Neuronal stem cell (in vitro differentiated cells): Measurements from ENCODE around the gene SULT1E1. TPM values are rescaled to one million over a fixed set of nuclear protein-coding genes. Genes with fewer than 3 reads are reported as not detected.

ENCODE experiments used
- DNase-seq: peaks from one replicate; pipeline ENCODE4 v3.0.0-alpha.2; 2013; ENCODE audit warnings: low spot score
- H2AFZ ChIP-seq: one replicate; pipeline ENCODE4 v1.6.1; 2013; ENCODE audit warnings: mild to moderate bottlenecking, low read length, inconsistent platforms
- H2AK5ac ChIP-seq: 2 replicates; pipeline ENCODE4 v1.6.1; 2013; ENCODE audit warnings: low read depth, mild to moderate bottlenecking, inconsistent platforms, low read length, moderate library complexity, mixed read lengths
- H2BK120ac ChIP-seq: 2 replicates; pipeline ENCODE4 v1.6.1; 2013; ENCODE audit warnings: low read depth, mild to moderate bottlenecking, inconsistent platforms, low read length, moderate library complexity, mixed read lengths
- H2BK12ac ChIP-seq: one replicate; pipeline ENCODE4 v1.6.1; 2013; ENCODE audit warnings: low read length, inconsistent platforms
- H2BK15ac ChIP-seq: 2 replicates; pipeline ENCODE4 v1.6.1; 2013; ENCODE audit warnings: mild to moderate bottlenecking, low read length, inconsistent platforms, mixed read lengths
- H2BK5ac ChIP-seq: one replicate; pipeline ENCODE4 v1.6.1; 2013; ENCODE audit warnings: inconsistent platforms, mild to moderate bottlenecking, low read length, moderate library complexity
- H3K14ac ChIP-seq: one replicate; pipeline ENCODE4 v1.6.1; 2013; ENCODE audit warnings: low read length, inconsistent platforms
- H3K18ac ChIP-seq: 2 replicates; pipeline ENCODE4 v1.6.1; 2013; ENCODE audit warnings: low read length, inconsistent platforms
- H3K23ac ChIP-seq: 2 replicates; pipeline ENCODE4 v1.6.1; 2013; ENCODE audit warnings: low read depth, mild to moderate bottlenecking, mixed read lengths, low read length, inconsistent platforms; ENCODE audit not compliant: poor library complexity
- H3K27ac ChIP-seq: replicated peaks from 3 replicates; pipeline ENCODE4 v1.5.1; 2013; ENCODE audit warnings: low read length, inconsistent platforms
- H3K27me3 ChIP-seq, 3 experiments: 2 replicates each; pipeline ENCODE4 v1.6.1; 2013; ENCODE audit warnings: low read length in 3 of 3, mild to moderate bottlenecking in 2 of 3, inconsistent platforms in 1 of 3, low read depth in 1 of 3, mixed read lengths in 1 of 3, moderate library complexity in 1 of 3; ENCODE audit not compliant: control insufficient read depth in 3 of 3, insufficient read depth in 3 of 3
- H3K36me3 ChIP-seq, 2 donors: replicated peaks in 1 of 2; 2 replicates each; pipeline ENCODE4 v1.6.1; 2013; ENCODE audit warnings: low read length in 2 of 2; ENCODE audit not compliant: control insufficient read depth in 2 of 2, insufficient read depth in 2 of 2
- H3K4ac ChIP-seq: 2 replicates; pipeline ENCODE4 v1.6.1; 2013; ENCODE audit warnings: inconsistent platforms, mild to moderate bottlenecking, low read length, moderate library complexity
- H3K4me1 ChIP-seq, 2 donors: 1 replicate in 1 of 2; 2 replicates in 1 of 2; pipeline ENCODE4 v1.6.1; 2013; ENCODE audit warnings: low read length in 2 of 2, low read depth in 1 of 2; ENCODE audit not compliant: control insufficient read depth in 2 of 2, insufficient read depth in 1 of 2
- H3K4me2 ChIP-seq: one replicate; pipeline ENCODE4 v1.6.1; 2013; ENCODE audit warnings: mild to moderate bottlenecking, low read length, inconsistent platforms; ENCODE audit not compliant: insufficient read depth, poor library complexity, severe bottlenecking
- H3K4me3 ChIP-seq, 2 donors: 2 replicates each; pipeline ENCODE4 v1.5.1; 2013; ENCODE audit warnings: low read length in 2 of 2, mild to moderate bottlenecking in 2 of 2, inconsistent platforms in 1 of 2, moderate library complexity in 1 of 2
- H3K79me1 ChIP-seq: one replicate; pipeline ENCODE4 v1.6.1; 2013; ENCODE audit warnings: low read depth, mild to moderate bottlenecking, inconsistent platforms, low read length, moderate library complexity
- H3K9ac ChIP-seq: one replicate; pipeline ENCODE4 v1.6.1; 2013; ENCODE audit warnings: mild to moderate bottlenecking, low read depth, low read length, inconsistent platforms; ENCODE audit not compliant: poor library complexity
- H3K9me3 ChIP-seq, 2 donors: replicated peaks in 1 of 2; 2 replicates each; pipeline versions ENCODE3 to v1.6.1; 2013; ENCODE audit warnings: low read length in 2 of 2, mild to moderate bottlenecking in 2 of 2, inconsistent platforms in 1 of 2, low read depth in 1 of 2, mixed read lengths in 1 of 2, moderate library complexity in 1 of 2; ENCODE audit not compliant: control insufficient read depth in 2 of 2, insufficient read depth in 1 of 2
- H4K8ac ChIP-seq: one replicate; pipeline ENCODE4 v1.6.1; 2013; ENCODE audit warnings: low read depth, mild to moderate bottlenecking, inconsistent platforms, low read length, moderate library complexity
- H4K91ac ChIP-seq: one replicate; pipeline ENCODE4 v1.6.1; 2013; ENCODE audit warnings: low read length, low read depth, mild to moderate bottlenecking, inconsistent platforms; ENCODE audit not compliant: poor library complexity
- WGBS, 2 donors: extraction: QIAGEN DNeasy Blood & Tissue Kit; methylation state at CpG; one replicate each; pipeline ENCODE4 v1.1.7; 2013; ENCODE audit warnings: missing lambda C conversion rate in 2 of 2, mixed read lengths in 1 of 2; ENCODE audit not compliant: insufficient read length in 2 of 2, insufficient replicate concordance in 1 of 2; ENCODE audit errors: extremely low coverage in 2 of 2; 5-methylcytosine and 5-hydroxymethylcytosine counted together
- polyA plus RNA-seq, 2 experiments: library from polyadenylated mRNA; stranded (reverse); fragments of 200-250 nt; gene quantifications; one replicate each; pipeline ENCODE4 v1.2.3, GENCODE V29; 2013

SULT1E1 gene, protein sequence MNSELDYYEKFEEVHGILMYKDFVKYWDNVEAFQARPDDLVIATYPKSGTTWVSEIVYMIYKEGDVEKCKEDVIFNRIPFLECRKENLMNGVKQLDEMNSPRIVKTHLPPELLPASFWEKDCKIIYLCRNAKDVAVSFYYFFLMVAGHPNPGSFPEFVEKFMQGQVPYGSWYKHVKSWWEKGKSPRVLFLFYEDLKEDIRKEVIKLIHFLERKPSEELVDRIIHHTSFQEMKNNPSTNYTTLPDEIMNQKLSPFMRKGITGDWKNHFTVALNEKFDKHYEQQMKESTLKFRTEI
- not detected for polyA plus RNA-seq (2013, experiment 1 of 2)
- not detected for polyA plus RNA-seq (2013, experiment 2 of 2)

DNA sequence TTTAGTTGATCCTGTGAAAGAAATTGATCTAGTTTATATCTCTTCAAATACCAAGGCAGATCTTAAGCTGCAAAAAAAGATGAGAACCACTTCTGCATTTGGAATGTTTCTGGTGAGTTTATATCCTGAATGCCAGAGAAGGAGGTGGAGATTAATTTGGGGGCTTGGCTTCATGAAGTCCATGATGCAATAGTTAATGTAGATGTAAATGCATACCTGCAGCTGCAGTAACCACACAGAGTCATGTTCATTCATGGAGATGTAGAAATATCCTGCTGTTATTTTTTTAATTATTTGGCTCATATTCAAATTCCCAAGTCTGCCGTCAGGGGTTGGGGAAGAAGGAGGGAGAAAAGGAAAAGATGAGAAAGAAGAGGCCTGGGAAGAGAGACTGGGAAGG lies at the start of gene SULT1E1:
Gene SULT1E1 (minus strand): TSS at position 94 of the 400 bp plus-strand sequence. CDS start 2,501 bp downstream, outside the sequence.
- Histone ChIP-seq H3K9ac (no peak within 1 kb of the TSS), H3K27ac (no peak within 1 kb of the TSS), H2BK12ac (no peak within 1 kb of the TSS), H3K14ac (no peak within 1 kb of the TSS), H2AFZ (no peak within 1 kb of the TSS), H4K8ac (no peak within 1 kb of the TSS), H3K27me3 (no peaks in the 10 kb centered on the region), H2AK5ac (no peak within 1 kb of the TSS), H3K18ac (no peak within 1 kb of the TSS), H3K4me3 (no peak within 1 kb of the TSS), H3K23ac (no peak within 1 kb of the TSS), H4K91ac (no peak within 1 kb of the TSS), H2BK15ac (no peak within 1 kb of the TSS), H2BK5ac (no peak within 1 kb of the TSS), H3K79me1 (no peaks in the 10 kb centered on the region), H3K36me3 (no peaks in the 10 kb centered on the region), H2BK120ac (no peak within 1 kb of the TSS), H3K4me1 (no peaks in the 10 kb centered on the region), H3K4me2 (no peak within 1 kb of the TSS), H3K4ac (no peak within 1 kb of the TSS), H3K9me3 (no peaks in the 10 kb centered on the region)
- no peak for DNase-seq
- no CpG with 5 or more reads among the region's 1 CpG for WGBS, 2 donors

DNA sequence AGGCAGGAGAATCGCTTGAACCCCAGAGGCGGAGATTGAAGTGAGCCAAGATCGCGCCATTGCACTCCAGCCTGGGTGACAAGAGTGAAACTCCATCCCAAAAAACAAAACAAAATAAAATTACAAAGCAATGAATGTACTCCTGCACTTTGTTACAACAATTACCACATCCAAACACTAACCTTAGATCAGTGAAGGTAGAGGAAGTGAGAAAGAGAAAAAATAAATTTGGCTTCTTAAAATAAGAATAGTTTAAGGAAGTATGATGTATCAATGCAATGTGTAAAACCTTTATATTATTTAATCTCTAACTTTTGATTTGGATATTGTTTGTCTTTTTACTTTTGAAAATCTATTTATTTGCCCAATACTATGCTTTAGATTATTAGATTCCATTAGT lies 49.2 kb upstream of the SULT1E1 start:
- Histone ChIP-seq H3K4me2 (no peak overlapping the region), H2BK12ac (no peak overlapping the region), H3K14ac (no peak overlapping the region), H4K8ac (no peak overlapping the region), H2BK5ac (no peak overlapping the region), H3K36me3 (no peaks in the 10 kb centered on the region), H3K23ac (no peak overlapping the region), H3K27me3 (no peaks in the 10 kb centered on the region), H3K4me1 (no peaks in the 10 kb centered on the region), H2AFZ (no peak overlapping the region), H3K9ac (no peak overlapping the region), H3K18ac (no peak overlapping the region), H3K79me1 (no peaks in the 10 kb centered on the region), H3K9me3 (no peaks in the 10 kb centered on the region), H2BK15ac (no peak overlapping the region), H3K27ac (no peak overlapping the region), H2AK5ac (no peak overlapping the region), H3K4me3 (no peak overlapping the region), H3K4ac (no peak overlapping the region), H4K91ac (no peak overlapping the region), H2BK120ac (no peak overlapping the region)
- no CpG with 5 or more reads among the region's 4 CpGs for WGBS, 2 donors
- DNase-seq, result no peak

DNA sequence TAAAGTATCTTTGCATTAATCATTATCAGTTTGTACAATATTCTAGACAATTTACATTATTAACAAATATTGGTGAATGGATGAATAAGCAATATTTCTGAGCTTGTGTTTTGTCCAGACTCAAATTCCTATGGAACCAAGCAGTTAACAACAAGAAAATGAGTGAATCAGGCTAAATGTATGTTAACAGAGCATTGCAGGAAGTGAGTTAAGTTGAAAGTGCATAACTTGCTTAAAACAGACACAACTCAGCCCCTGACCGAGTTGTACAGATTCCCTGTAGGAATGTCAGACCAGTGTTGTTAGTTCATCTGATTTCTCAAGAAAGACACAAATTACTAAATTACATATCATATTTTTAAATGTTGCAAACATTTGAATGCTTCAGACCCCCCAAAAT lies 47.2 kb upstream of the SULT1E1 start:
- H3K79me1 ChIP-seq, result no peaks in the 10 kb centered on the region
- H3K27ac ChIP-seq, result no peak overlapping the region
- H2AK5ac ChIP-seq, result no peak overlapping the region
- H3K9me3 ChIP-seq, result no peaks in the 10 kb centered on the region
- no peak overlapping the region for H3K14ac ChIP-seq
- no peak overlapping the region for H3K23ac ChIP-seq
- H3K18ac ChIP-seq, result no peak overlapping the region
- H3K36me3 ChIP-seq, result no peaks in the 10 kb centered on the region
- H3K4me1 ChIP-seq, result no peaks in the 10 kb centered on the region
- no peak overlapping the region for H2BK15ac ChIP-seq
- H4K8ac ChIP-seq, result no peak overlapping the region
- H2BK12ac ChIP-seq, result no peak overlapping the region
- DNase-seq, result no peak
- no peak overlapping the region for H3K4me3 ChIP-seq
- H3K4me2 ChIP-seq, result no peak overlapping the region
- no peak overlapping the region for H4K91ac ChIP-seq
- no peak overlapping the region for H2BK5ac ChIP-seq
- no CpG with 5 or more reads among the region's 1 CpG for WGBS, 2 donors
- no peak overlapping the region for H2BK120ac ChIP-seq
- no peak overlapping the region for H2AFZ ChIP-seq
- H3K27me3 ChIP-seq, result no peaks in the 10 kb centered on the region
- H3K4ac ChIP-seq, result no peak overlapping the region
- H3K9ac ChIP-seq, result no peak overlapping the region

DNA sequence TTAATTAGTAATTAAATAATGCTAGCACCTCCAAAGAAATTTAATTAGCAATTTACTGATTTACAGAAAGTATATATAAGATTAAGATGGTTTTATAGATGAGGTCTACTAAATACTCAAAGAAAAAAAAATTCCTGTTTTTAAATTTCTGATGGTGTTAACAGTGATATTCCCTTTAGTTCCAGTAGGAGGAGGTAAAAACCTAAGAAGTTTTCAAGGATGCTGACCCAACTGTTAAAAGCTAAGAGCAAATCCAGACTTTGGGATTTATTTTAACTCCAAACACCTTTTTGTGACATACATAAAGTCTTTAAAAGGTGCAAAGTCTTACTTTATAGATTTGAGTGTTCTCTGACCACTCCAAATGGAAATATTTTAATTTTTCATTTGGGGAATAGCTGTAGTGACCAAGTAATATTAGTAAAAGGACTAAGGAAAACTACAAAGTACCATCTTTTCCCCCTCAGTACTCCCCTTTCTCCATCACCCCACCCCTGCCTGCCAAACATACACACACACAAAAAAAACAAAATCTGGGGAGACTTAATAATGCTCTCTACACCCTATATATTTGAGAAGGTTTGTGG lies 36.7 kb upstream of the SULT1E1 start:
- no peaks in the 10 kb centered on the region for H3K4me1 ChIP-seq
- H3K27me3 ChIP-seq, result no peaks in the 10 kb centered on the region
- no peak overlapping the region for H2BK5ac ChIP-seq
- no peak overlapping the region for H3K23ac ChIP-seq
- H4K8ac ChIP-seq, result no peak overlapping the region
- no peak overlapping the region for H3K18ac ChIP-seq
- no peak overlapping the region for H2AK5ac ChIP-seq
- H3K4ac ChIP-seq, result no peak overlapping the region
- no peak overlapping the region for H3K4me2 ChIP-seq
- no peak overlapping the region for H2BK120ac ChIP-seq
- no peak overlapping the region for H2BK15ac ChIP-seq
- no peak overlapping the region for H3K27ac ChIP-seq
- no peak overlapping the region for H2BK12ac ChIP-seq
- H3K4me3 ChIP-seq, result no peak overlapping the region
- no peaks in the 10 kb centered on the region for H3K36me3 ChIP-seq
- peak; percentile 5 for DNase-seq
- H4K91ac ChIP-seq, result no peak overlapping the region
- no peak overlapping the region for H3K9ac ChIP-seq
- H2AFZ ChIP-seq, result no peak overlapping the region
- no peak overlapping the region for H3K14ac ChIP-seq
- H3K9me3 ChIP-seq, result no peaks in the 10 kb centered on the region
- no peaks in the 10 kb centered on the region for H3K79me1 ChIP-seq
